GM12891 (cell line): Measurements from ENCODE around the gene LRRTM3.

Experiments
- PAX5 ChIP-seq: IDR thresholded peaks from 2 replicates; pipeline ENCODE4 v1.6.1; 2011; ENCODE audit warnings: low read length, moderate library complexity, mild to moderate bottlenecking; ENCODE audit not compliant: insufficient read depth, severe bottlenecking
- POLR2A ChIP-seq: IDR thresholded peaks from 2 replicates; pipeline ENCODE4 v1.6.1; 2011; ENCODE audit warnings: low read depth, low read length, control low read depth
- POLR2AphosphoS5 ChIP-seq: IDR thresholded peaks from 2 replicates; pipeline ENCODE4 v1.6.1; 2011; ENCODE audit warnings: low read depth, low read length, control low read depth
- POU2F2 ChIP-seq: IDR thresholded peaks from 2 replicates; pipeline ENCODE4 v1.6.1; 2011; ENCODE audit warnings: low read depth, mild to moderate bottlenecking, control low read depth, low read length, moderate library complexity
- TAF1 ChIP-seq: IDR thresholded peaks from 2 replicates; pipeline ENCODE4 v1.6.1; 2011; ENCODE audit warnings: low read depth, low read length, control low read depth

- TF ChIP-seq POLR2AphosphoS5 (no peak), TAF1 (no peak), POLR2A (no peak), PAX5 (no peak), POU2F2 (no peak)
These were observed 32.6 kb downstream of the LRRTM3 start for GRCh38 chr10:66958466-66958865.
